ENCODE measurements around the gene LY6G5C.

LY6G5C gene

DNA sequence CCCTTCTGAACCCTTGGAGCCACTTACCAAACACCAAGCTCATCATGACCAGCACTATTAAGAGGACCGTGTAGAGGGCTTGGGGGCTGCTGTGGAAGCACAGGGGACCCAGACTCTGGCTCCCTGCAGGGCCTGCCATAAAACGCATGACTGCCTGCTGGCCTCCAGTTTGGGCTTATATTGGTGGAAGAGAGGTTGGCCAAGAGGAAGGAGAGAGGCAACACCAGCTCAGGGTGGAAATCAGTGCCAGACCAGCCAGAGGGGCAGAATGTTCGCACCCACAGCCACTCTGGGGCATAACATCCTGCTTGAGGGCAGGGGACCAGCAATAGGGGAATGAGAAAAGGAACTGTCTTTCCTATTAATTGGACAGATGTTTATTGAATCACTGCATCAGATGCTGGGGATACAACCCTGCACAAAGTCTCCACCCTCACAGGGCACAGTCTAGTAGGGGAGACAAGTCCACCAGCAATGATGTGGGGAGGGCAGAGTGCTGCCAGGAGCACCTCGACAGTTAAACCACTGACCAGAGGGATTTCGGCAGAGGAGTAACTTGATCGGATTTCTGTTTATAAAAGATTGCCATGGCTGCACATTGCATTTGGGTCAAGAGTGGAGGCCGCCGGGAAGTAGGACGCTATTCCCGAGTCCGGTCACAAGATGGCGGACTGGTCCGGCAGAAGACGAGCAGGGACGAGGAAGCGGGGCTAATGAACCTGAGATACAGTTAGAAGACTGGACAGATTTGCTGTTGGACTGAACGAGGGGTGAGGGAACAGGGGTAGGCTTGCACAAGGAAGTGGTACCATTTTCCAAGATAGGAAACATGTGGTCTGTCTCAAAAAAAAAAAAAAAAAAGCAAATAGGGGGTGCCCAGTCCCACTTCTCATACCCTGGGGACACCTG is at the start of gene LY6G5C:
Gene LY6G5C, minus strand, starts transcription at position 842 of the 909 bp plus-strand sequence. Its CDS starts 694 bp downstream, at position 148.
- DNase-seq = peak; percentile 64

- peak; percentile 58 for DNase-seq
Measured at GRCh38 chr6:31729979-31730630, 49.2 kb upstream of the LY6G5C start.

- peak; percentile 75 for DNase-seq
Measured at GRCh38 chr6:31729515-31729978, 48.7 kb upstream of the LY6G5C start.

DNA sequence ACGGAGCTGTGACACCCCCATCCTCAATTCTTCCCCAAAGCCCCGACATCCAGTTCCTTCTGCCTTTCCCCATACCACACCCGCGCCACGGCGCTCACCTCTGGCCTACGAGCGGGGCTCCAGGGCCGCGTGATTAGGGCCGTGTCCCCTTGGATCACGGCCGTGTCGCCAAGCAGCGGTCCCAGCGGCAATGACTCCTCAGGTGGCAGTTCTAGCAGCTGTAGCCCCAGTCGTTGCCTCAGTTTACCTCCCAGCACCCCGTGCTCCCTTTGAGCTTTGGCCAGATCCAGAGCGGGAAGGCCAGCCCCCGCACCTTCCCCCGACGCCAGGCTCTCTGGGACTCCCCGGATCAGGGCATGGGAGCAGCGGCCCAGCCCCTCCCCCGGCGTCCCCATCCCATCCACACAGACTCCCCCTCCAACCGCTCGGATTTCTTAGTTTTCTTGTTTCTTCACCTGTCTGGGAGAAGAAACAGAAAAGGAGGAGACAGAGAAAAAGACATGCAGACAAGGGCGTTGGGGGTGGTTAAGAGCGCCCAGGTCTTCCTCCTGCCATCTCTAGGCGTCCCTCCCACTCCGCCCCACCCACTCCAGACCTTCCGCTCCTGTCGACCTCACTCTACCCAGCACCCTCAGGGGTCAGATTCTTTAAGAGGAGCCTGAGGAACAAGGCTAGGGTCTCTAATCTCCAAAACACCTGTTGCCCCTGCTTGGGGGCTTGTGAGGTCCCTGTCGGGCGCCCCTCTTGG is 48.1 kb upstream of the LY6G5C start, which contains the start of gene DDAH2:
Gene DDAH2, minus strand, starts transcription at position 533 of the 748 bp plus-strand sequence. Its CDS starts 138 bp downstream, at position 395.
- DNase-seq = no peak

GRCh38 chr6:31727717-31728671 is 47.1 kb upstream of the LY6G5C start:
- no peak for DNase-seq

DNA sequence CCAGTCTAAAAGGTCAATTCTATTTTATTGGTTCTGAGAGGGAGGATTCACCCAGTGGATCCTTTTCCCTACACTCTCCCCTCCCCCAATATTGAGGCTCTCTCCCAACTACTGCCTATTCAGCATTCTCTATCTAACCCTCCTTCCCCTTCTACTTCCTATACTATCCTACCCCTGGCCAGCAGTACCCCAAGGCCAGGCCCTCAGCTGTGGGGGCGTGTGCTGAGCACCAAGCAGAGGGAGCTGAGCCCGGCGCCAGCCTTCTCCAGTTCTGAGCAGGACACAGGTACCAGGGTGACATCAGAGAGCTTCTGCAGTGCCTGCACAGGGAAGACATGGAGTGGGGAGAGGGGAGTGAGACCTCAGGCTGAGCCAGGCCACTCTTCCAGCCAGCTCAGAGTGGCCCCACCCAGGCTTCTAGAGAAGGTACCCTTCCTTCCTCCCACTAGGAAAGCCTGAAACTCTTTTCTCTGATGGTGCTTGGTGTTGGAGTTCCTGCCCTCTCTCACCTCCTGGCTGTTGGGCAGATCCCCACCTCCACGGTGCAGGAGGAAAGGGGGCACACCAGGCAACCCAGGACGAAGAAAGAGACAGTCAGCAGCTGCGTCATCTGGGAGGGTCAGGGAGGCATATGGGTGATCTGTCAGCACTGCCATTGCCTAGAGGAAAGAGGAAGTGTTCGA is 46.3 kb upstream of the LY6G5C start:
- no peak for DNase-seq

- no peak for DNase-seq
Measured at GRCh38 chr6:31725502-31726350, 44.9 kb upstream of the LY6G5C start.

DNA sequence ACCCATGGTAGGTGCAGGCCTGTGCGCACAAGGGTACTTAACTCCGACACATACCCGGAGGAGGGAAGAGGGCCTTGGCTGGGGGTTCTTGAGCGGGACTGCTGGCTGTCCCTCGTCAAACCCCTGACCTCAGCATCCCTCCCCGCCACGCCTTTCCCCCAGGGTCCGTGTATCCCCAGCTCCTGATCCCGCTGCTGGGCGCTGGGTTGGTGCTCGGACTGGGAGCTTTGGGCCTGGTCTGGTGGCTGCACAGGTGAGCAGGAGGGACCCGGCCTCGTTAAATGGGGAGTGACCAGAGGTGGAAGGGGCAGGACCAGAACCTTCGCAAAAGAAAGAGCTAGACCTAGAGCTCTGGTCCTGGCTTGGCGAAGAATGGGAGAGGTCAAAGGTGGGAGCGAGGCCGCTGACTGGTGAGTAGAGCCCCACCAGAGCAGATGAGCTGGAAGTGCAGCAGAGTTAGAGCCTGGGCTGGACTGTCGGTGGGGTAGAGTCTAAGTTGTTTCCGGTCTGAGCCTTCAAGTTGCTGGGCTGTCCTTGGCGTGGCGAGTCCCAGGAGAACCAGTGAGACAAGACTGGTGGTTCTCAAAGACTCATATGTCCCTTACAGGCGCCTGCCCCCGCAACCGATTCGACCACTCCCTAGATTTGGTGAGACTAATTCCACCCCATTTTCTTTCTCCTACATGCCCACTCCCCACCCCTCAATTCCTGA is 43.3 kb upstream of the LY6G5C start:
- DNase-seq = no peak

DNA sequence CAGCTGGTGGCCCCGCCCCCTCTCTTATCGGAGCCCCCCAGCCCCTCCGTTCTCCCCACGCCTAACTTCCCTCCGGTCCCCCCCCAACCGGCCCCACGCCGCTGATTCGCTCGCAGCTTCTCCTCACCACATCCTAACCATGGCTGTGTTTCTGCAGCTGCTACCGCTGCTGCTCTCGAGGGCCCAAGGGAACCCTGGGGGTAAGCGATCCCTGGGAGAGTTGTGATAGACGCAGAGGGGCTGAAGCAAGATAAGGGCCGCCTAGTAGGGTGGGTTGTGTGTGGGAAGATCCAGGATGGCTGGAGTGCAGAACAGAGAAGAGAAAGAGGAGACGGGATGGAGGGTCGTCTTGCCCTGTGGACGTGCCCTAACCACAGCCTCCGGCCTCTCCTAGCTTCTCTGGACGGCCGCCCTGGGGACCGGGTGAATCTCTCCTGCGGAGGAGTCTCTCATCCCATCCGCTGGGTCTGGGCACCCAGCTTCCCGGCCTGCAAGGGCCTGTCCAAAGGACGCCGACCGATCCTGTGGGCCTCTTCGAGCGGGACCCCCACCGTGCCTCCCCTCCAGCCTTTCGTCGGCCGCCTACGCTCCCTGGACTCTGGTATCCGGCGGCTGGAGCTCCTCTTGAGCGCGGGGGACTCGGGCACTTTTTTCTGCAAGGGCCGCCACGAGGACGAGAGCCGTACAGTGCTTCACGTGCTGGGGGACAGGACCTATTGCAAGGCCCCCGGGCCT is 42.5 kb upstream of the LY6G5C start, which contains the start of gene MPIG6B:
Gene MPIG6B, plus strand, starts transcription at position 129 of the 735 bp plus-strand sequence. Its CDS starts 11 bp downstream, at position 140.
- no peak for DNase-seq

- DNase-seq = no peak
Measured at GRCh38 chr6:31722173-31722572, 41.3 kb upstream of the LY6G5C start.

DNA sequence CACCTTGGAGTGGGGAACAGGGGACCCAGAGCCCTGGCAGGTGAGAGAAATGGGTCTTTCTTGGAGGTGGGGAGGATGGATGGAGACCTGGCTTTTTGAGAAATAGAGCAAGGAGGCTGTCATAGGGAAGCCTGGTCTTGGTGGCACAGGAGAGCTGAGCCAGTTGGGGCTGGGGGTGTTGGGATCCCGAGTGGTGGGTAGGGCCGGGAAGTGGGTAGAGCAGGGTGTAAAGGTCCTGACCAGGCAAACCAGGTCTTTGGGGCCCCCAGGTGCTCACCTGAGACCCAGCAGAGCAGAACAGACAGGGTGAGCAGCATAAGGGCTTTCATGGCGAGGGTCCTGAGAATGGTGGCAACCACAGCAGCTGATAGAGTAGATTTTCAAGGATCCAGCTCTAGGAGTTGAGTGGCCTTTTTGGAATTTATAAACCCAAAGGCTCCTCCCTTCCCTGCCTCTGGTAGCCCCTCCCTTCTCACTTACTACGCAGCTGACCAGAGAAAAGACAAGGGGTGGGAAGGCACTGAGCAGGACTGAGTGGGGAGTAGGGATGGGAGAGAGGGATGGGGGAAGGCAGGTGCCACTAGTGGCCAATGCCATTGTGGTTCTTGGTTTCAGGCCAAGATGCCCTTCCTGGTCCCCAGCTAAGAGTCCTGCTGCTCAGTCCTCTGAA is 40.6 kb upstream of the LY6G5C start, which contains the start of gene LY6G6C:
Gene LY6G6C, minus strand, starts transcription at position 396 of the 670 bp plus-strand sequence. Its CDS starts 67 bp downstream, at position 329.
- DNase-seq = no peak

GRCh38 chr6:31720196-31720770 is 39.4 kb upstream of the LY6G5C start:
- DNase-seq = no peak

DNA sequence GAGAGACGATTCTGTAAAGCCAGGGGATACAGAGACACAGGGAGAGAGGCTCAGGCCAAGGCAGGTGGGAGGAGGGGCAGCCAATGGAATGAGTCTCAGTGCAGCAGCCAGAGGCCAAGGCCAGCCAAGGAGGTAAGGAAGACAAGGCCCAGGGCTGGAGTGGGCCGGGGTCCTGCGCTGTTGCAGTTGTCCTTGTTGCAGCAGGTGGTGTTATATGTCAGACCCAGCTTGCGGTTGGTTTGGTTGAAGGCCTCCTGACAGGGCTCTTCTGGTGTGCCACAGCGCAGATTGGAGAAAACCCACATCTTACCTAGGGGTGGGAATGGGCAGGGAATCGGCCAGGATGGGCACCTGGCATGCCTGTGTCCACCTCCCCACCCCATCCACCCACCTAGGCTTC is 38.1 kb upstream of the LY6G5C start:
- DNase-seq = no peak

DNA sequence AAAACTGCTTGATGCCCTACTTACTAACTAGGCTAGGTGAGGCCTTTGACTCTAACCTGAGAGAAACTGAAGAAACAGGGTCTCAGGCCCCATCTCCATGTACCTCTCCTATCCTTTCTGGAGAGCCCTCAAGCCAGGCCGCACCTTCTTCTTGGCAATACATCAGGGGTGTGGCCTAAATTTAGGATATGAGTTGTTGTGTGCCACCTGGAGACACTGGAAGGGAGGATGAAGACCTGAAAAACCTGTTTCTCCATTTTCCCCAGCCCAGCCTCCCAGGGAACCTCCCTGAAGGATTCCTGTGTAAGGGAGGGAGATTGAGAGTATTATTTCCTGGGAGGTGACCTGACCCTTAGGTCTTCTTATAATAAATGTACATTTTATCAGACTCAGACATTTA is 37.4 kb upstream of the LY6G5C start:
- no peak for DNase-seq

GRCh38 chr6:31717499-31718222 is 36.8 kb upstream of the LY6G5C start:
- no peak for DNase-seq

GRCh38 chr6:31715022-31715958 is 34.4 kb upstream of the LY6G5C start, which contains the start of gene LY6G6D:
LY6G6D (plus strand) TSS chr6:31715348; CDS start chr6:31715356, 8 bp downstream.
- DNase-seq = no peak
